22Rv1 (cell line): ENCODE data around the gene FHIT.

Source experiments
- CTCF ChIP-seq: fragments of 450-650 bp; IDR thresholded peaks from 2 replicates; pipeline ENCODE4 v1.5.1; 2017; ENCODE audit warnings: mild to moderate bottlenecking
- ZFX ChIP-seq: fragments of 450-650 bp; IDR thresholded peaks from 2 replicates; pipeline ENCODE4 v1.6.1; 2017; ENCODE audit warnings: antibody characterized with exemption, borderline replicate concordance

- TF ChIP-seq CTCF (no peak), ZFX (no peak)
Observed at GRCh38 chr3:60189304-60189703, 1061.9 kb downstream of the FHIT start.
